Measurements from ENCODE around the gene SDHD. TPM values are rescaled to one million over a fixed set of nuclear protein-coding genes. Genes with fewer than 3 reads are reported as not detected.

Gene SDHD
- total RNA-seq, 1 experiment from 2014 or later, result 79.6 TPM

- Histone ChIP-seq H3K4me2 (ENCODE audit: insufficient read depth, insufficient read length, low read length) (no peak overlapping the region), H3K79me1 (ENCODE audit: insufficient read depth, low read depth, low read length, poor library complexity, severe bottlenecking) (no peaks in the 10 kb centered on the region), H3K23me2 (ENCODE audit: insufficient read length, low read depth, low read length, poor library complexity, severe bottlenecking) (no peaks in the 10 kb centered on the region), H3K18ac (ENCODE audit: insufficient read length, low read depth, low read length) (no peak overlapping the region), H3K27ac (ENCODE audit: insufficient read length, low read depth, low read length) (no peak overlapping the region), H2BK5ac (ENCODE audit: insufficient read length, low read length) (no peak overlapping the region), H3K9me3 (ENCODE audit: control insufficient read depth, low read depth, low read length) (no peaks in the 10 kb centered on the region), H3K27me3 (ENCODE audit: insufficient read depth, low read length) (no peaks in the 10 kb centered on the region), H4K91ac (ENCODE audit: insufficient read length, low read depth, low read length) (no peak overlapping the region), H2BK12ac (ENCODE audit: insufficient read length, low read depth, low read length) (no peak overlapping the region), H2BK20ac (ENCODE audit: low read depth, low read length, poor library complexity, severe bottlenecking) (no peak overlapping the region), H3K79me2 (ENCODE audit: insufficient read depth, low read length) (no peaks in the 10 kb centered on the region), H3K9ac (ENCODE audit: extremely low read depth, insufficient read length, low read length) (no peak overlapping the region), H3K4me1 (ENCODE audit: insufficient read depth, low read length) (no peaks in the 10 kb centered on the region), H4K8ac (replicated peaks; ENCODE audit: insufficient read length, low read depth, low read length) (no peak overlapping the region), H2AK5ac (ENCODE audit: insufficient read length, low read length) (no peak overlapping the region), H3K4ac (ENCODE audit: low read depth, low read length) (no peak overlapping the region), H3T11ph (ENCODE audit: low read length) (no peak overlapping the region), H4K20me1 (ENCODE audit: control insufficient read depth, insufficient read depth, insufficient read length) (no peaks in the 10 kb centered on the region), H3K23ac (ENCODE audit: insufficient read length, low read depth, low read length) (no peak overlapping the region), H2BK120ac (ENCODE audit: low read depth, low read length, poor library complexity, severe bottlenecking) (no peak overlapping the region), H2AFZ (ENCODE audit: low read length) (no peak overlapping the region), H3K14ac (ENCODE audit: insufficient read depth, low read length) (no peak overlapping the region), H4K5ac (ENCODE audit: insufficient read length, low read depth, low read length) (no peak overlapping the region), H3K56ac (ENCODE audit: insufficient read length, low read depth, low read length) (no peak overlapping the region), H2BK15ac (ENCODE audit: low read depth, low read length) (no peak overlapping the region)
- no peak for TF ChIP-seq CTCF (conservative IDR thresholded peaks at IDR 0.05)
- H3K4me3 Mint-ChIP-seq, result no peak overlapping the region
- H3K27me3 Mint-ChIP-seq (ENCODE audit: low read depth), result no peaks in the 10 kb centered on the region
- H3K9me3 Mint-ChIP-seq, result no peaks in the 10 kb centered on the region
- no peak overlapping the region for H3K27ac Mint-ChIP-seq
- no peak for DNase-seq
- no peaks in the 10 kb centered on the region for H3K36me3 Mint-ChIP-seq (ENCODE audit: insufficient read depth in 1 of 3, low read depth in 3 of 3)
- no CpG with 5 or more reads among the region's 8 CpGs for WGBS (ENCODE audit: extremely low coverage, insufficient read length, low lambda C conversion rate)
- no peaks in the 10 kb centered on the region for H3K4me1 Mint-ChIP-seq
Measured at GRCh38 chr11:112106070-112106469, 19.4 kb downstream of the SDHD start.
